Astrocyte (in vitro differentiated cells and primary cell): ENCODE data around the gene SIRT3. TPM values are rescaled to one million over a fixed set of nuclear protein-coding genes. Genes with fewer than 3 reads are reported as not detected.
A peak's percentile ranks its signal among the peaks of the same experiment; 100 is the strongest.
"Not testable (repeated sequence)": the region's sequence is repeated elsewhere in the genome, so short reads cannot be mapped to it uniquely, and the experiment has no call there.

Source experiments
- DNase-seq: peaks from one replicate; pipeline ENCODE4 v3.0.0-alpha.2; 2010; ENCODE audit warnings: low read depth
- FAIRE-seq: peaks from 2 replicates; lab custom pipeline; 2011; peaks lifted over from hg19 to GRCh38; lab: Jason Lieb, UNC
- H2AFZ ChIP-seq: 2 replicates; pipeline ENCODE4 v1.6.0; 2012; ENCODE audit warnings: low read depth, low read length, inconsistent platforms
- H3K27ac ChIP-seq: 2 replicates; pipeline ENCODE4 v1.5.1; 2011; ENCODE audit warnings: low read depth, low read length, inconsistent platforms
- H3K27me3 ChIP-seq: 2 replicates; pipeline ENCODE4 v1.6.0; 2011; ENCODE audit warnings: low read length, inconsistent platforms; ENCODE audit not compliant: insufficient read depth
- H3K36me3 ChIP-seq: 2 replicates; pipeline ENCODE4 v1.5.1; 2011; ENCODE audit warnings: low read length, inconsistent platforms; ENCODE audit not compliant: insufficient read depth
- H3K4me1 ChIP-seq: 2 replicates; pipeline ENCODE4 v1.5.1; 2011; ENCODE audit warnings: low read length, inconsistent platforms; ENCODE audit not compliant: insufficient read depth
- H3K4me2 ChIP-seq: 2 replicates; pipeline ENCODE4 v1.6.0; 2012; ENCODE audit warnings: low read length, inconsistent platforms
- H3K4me3 ChIP-seq: 2 replicates; pipeline ENCODE4 v1.5.1; 2011; ENCODE audit warnings: low read depth, mild to moderate bottlenecking, low read length, inconsistent platforms; ENCODE audit not compliant: insufficient read depth
- H3K79me2 ChIP-seq: 2 replicates; pipeline ENCODE4 v1.6.0; 2012; ENCODE audit warnings: mild to moderate bottlenecking, low read length, inconsistent platforms; ENCODE audit not compliant: insufficient read depth
- H3K9ac ChIP-seq: 2 replicates; pipeline ENCODE4 v1.6.0; 2012; ENCODE audit warnings: mild to moderate bottlenecking, low read length, inconsistent platforms
- H3K9me3 ChIP-seq: 2 replicates; pipeline ENCODE4 v1.5.1; 2012; ENCODE audit warnings: low read depth, mild to moderate bottlenecking, low read length, inconsistent platforms; ENCODE audit not compliant: insufficient read depth
- H4K20me1 ChIP-seq: 2 replicates; pipeline ENCODE4 v1.6.0; 2012; ENCODE audit warnings: low read length, inconsistent platforms; ENCODE audit not compliant: insufficient read depth
- H3K27ac Mint-ChIP-seq: one replicate; pipeline ENCODE4 v1.8.0; 2021; ENCODE audit warnings: mild to moderate bottlenecking, mixed read lengths; ENCODE audit not compliant: unreplicated experiment
- H3K27me3 Mint-ChIP-seq: one replicate; pipeline ENCODE4 v1.8.0; 2021; ENCODE audit warnings: low read depth, mixed read lengths; ENCODE audit not compliant: unreplicated experiment
- H3K36me3 Mint-ChIP-seq: one replicate; pipeline ENCODE4 v1.8.0; 2021; ENCODE audit warnings: low read depth, mixed read lengths; ENCODE audit not compliant: unreplicated experiment
- H3K4me1 Mint-ChIP-seq: one replicate; pipeline ENCODE4 v1.8.0; 2021; ENCODE audit warnings: low read depth, mixed read lengths; ENCODE audit not compliant: unreplicated experiment
- H3K4me3 Mint-ChIP-seq: one replicate; pipeline ENCODE4 v1.8.0; 2021; ENCODE audit warnings: mild to moderate bottlenecking, moderate library complexity, mixed read lengths; ENCODE audit not compliant: unreplicated experiment
- H3K9me3 Mint-ChIP-seq: one replicate; pipeline ENCODE4 v1.8.0; 2021; ENCODE audit warnings: mild to moderate bottlenecking, mixed read lengths; ENCODE audit not compliant: unreplicated experiment
- CTCF ChIP-seq: IDR thresholded peaks from 2 replicates; pipeline ENCODE4 v1.5.1; 2011; ENCODE audit warnings: low read depth, mild to moderate bottlenecking, inconsistent platforms, low read length, moderate library complexity; ENCODE audit not compliant: insufficient read depth
- EZH2 ChIP-seq: IDR thresholded peaks from 2 replicates; pipeline ENCODE4 v1.6.1; 2012; ENCODE audit warnings: mild to moderate bottlenecking, low read length, inconsistent platforms; ENCODE audit not compliant: insufficient read depth
- total RNA-seq: library from RNA; stranded (reverse); gene quantifications from 2 replicates; pipeline ENCODE4 v1.2.1, GENCODE V29; 2021

The SIRT3 gene
- total RNA-seq, 1 donor from 2014 or later, result 10.9 TPM

GRCh38 chr11:221998-222789, 13.9 kb downstream of the SIRT3 start:
- Histone ChIP-seq H4K20me1 (no peaks in the 10 kb centered on the region), H2AFZ (no peak overlapping the region), H3K27me3 (no peaks in the 10 kb centered on the region), H3K36me3 (no peaks in the 10 kb centered on the region), H3K4me1 (no peaks in the 10 kb centered on the region), H3K4me3 (no peak overlapping the region), H3K27ac (no peak overlapping the region), H3K79me2 (no peaks in the 10 kb centered on the region), H3K9me3 (no peaks in the 10 kb centered on the region), H3K9ac (no peak overlapping the region), H3K4me2 (no peak overlapping the region)
- Mint-ChIP-seq H3K4me3 (no peak overlapping the region), H3K4me1 (peaks cover 6% of the 10 kb centered on the region), H3K27me3 (no peaks in the 10 kb centered on the region), H3K27ac (no peak overlapping the region), H3K36me3 (peaks cover 11% of the 10 kb centered on the region), H3K9me3 (no peaks in the 10 kb centered on the region)
- DNase-seq (no peak), FAIRE-seq (no peak)
- no peak for TF ChIP-seq EZH2
- TF ChIP-seq CTCF, result no peak

GRCh38 chr11:221539-221938, 14.6 kb downstream of the SIRT3 start:
- Histone ChIP-seq H4K20me1 (no peaks in the 10 kb centered on the region), H3K9me3 (no peaks in the 10 kb centered on the region), H2AFZ (no peak overlapping the region), H3K4me2 (no peak overlapping the region), H3K4me1 (no peaks in the 10 kb centered on the region), H3K27me3 (no peaks in the 10 kb centered on the region), H3K36me3 (no peaks in the 10 kb centered on the region), H3K79me2 (no peaks in the 10 kb centered on the region), H3K9ac (no peak overlapping the region), H3K4me3 (no peak overlapping the region), H3K27ac (no peak overlapping the region)
- no peak for DNase-seq
- H3K4me1 Mint-ChIP-seq, result peaks cover 6% of the 10 kb centered on the region
- H3K9me3 Mint-ChIP-seq, result no peaks in the 10 kb centered on the region
- no peak overlapping the region for H3K27ac Mint-ChIP-seq
- H3K4me3 Mint-ChIP-seq, result no peak overlapping the region
- H3K36me3 Mint-ChIP-seq, result peaks cover 11% of the 10 kb centered on the region
- no peak for FAIRE-seq
- H3K27me3 Mint-ChIP-seq, result no peaks in the 10 kb centered on the region
- TF ChIP-seq CTCF, result no peak
- no peak for TF ChIP-seq EZH2

- FAIRE-seq, result peak; percentile 17
- not testable (repeated sequence) for H3K4me2 ChIP-seq, H3K27me3 Mint-ChIP-seq, H3K27ac ChIP-seq, H3K4me1 Mint-ChIP-seq, DNase-seq, H3K27me3 ChIP-seq, H3K27ac Mint-ChIP-seq, H3K36me3 ChIP-seq, H3K9ac ChIP-seq, H3K4me3 Mint-ChIP-seq, H3K9me3 Mint-ChIP-seq, H3K9me3 ChIP-seq, H3K4me3 ChIP-seq, H4K20me1 ChIP-seq, H2AFZ ChIP-seq, H3K4me1 ChIP-seq, H3K79me2 ChIP-seq
- H3K36me3 Mint-ChIP-seq, result peaks cover 13% of the 10 kb centered on the region
These were observed 15.4 kb downstream of the SIRT3 start for GRCh38 chr11:220641-221215.
